HG03354 (cell line): ENCODE results near the gene ADI1.

Source experiments
- ATAC-seq: cut with Tn5 transposase; IDR thresholded peaks from one replicate; pipeline ENCODE4 v1.9.1; 2021; ENCODE audit warnings: mild to moderate bottlenecking; ENCODE audit not compliant: unreplicated experiment, poor library complexity, severe bottlenecking

Gene ADI1

GRCh38 chr2:3519255-3520205 lies at the start of gene ADI1:
Gene ADI1 (minus strand): TSS chr2:3519531. CDS start chr2:3519487, 44 bp downstream.
- ATAC-seq = peak; percentile 64

GRCh38 chr2:3566806-3567205 lies 47.5 kb upstream of the ADI1 start:
- no peak for ATAC-seq

- ATAC-seq = no peak
Measured at GRCh38 chr2:3565117-3565516, 45.8 kb upstream of the ADI1 start.

- ATAC-seq = peak; percentile 45
Measured at GRCh38 chr2:3563521-3563976, 44.2 kb upstream of the ADI1 start.

- peak; percentile 95 for ATAC-seq
Measured at GRCh38 chr2:3558205-3559014, 39.1 kb upstream of the ADI1 start, which contains the start of gene RNASEH1. Gene RNASEH1 (minus strand): TSS chr2:3558333. CDS start chr2:3558260, 73 bp downstream.

- peak; percentile 44 for ATAC-seq
Measured at GRCh38 chr2:3557639-3558204, 38.4 kb upstream of the ADI1 start.

GRCh38 chr2:3553946-3554345 lies 34.6 kb upstream of the ADI1 start:
- no peak for ATAC-seq

- no peak for ATAC-seq
Measured at GRCh38 chr2:3547915-3548314, 28.6 kb upstream of the ADI1 start.

- no peak for ATAC-seq
Measured at GRCh38 chr2:3545788-3546478, 26.6 kb upstream of the ADI1 start.

GRCh38 chr2:3543023-3543683 lies 23.8 kb upstream of the ADI1 start:
- ATAC-seq = no peak

- ATAC-seq = no peak
Measured at GRCh38 chr2:3542107-3542506, 22.8 kb upstream of the ADI1 start.

GRCh38 chr2:3539836-3540235 lies 20.5 kb upstream of the ADI1 start:
- ATAC-seq = no peak

- peak; percentile 74 for ATAC-seq
Measured at GRCh38 chr2:3536682-3537632, 17.6 kb upstream of the ADI1 start.

GRCh38 chr2:3535794-3536681 lies 16.7 kb upstream of the ADI1 start:
- peak; percentile 66 for ATAC-seq

GRCh38 chr2:3535467-3535793 lies 16.1 kb upstream of the ADI1 start:
- peak; percentile 15 for ATAC-seq

- ATAC-seq = no peak
Measured at GRCh38 chr2:3534251-3534814, 15.0 kb upstream of the ADI1 start.

- no peak for ATAC-seq
Measured at GRCh38 chr2:3533836-3534235, 14.5 kb upstream of the ADI1 start.
